Smooth muscle cell of the brain vasculature (primary cell): ENCODE results near the gene VARS2.
"Not testable (repeated sequence)": the region's sequence is repeated elsewhere in the genome, so short reads cannot be mapped to it uniquely, and the experiment has no call there.

ENCODE experiments used
- DNase-seq: peaks from one replicate; pipeline ENCODE4 v3.0.0-alpha.2; 2012; ENCODE audit warnings: low read depth, low spot score

Gene VARS2

DNA sequence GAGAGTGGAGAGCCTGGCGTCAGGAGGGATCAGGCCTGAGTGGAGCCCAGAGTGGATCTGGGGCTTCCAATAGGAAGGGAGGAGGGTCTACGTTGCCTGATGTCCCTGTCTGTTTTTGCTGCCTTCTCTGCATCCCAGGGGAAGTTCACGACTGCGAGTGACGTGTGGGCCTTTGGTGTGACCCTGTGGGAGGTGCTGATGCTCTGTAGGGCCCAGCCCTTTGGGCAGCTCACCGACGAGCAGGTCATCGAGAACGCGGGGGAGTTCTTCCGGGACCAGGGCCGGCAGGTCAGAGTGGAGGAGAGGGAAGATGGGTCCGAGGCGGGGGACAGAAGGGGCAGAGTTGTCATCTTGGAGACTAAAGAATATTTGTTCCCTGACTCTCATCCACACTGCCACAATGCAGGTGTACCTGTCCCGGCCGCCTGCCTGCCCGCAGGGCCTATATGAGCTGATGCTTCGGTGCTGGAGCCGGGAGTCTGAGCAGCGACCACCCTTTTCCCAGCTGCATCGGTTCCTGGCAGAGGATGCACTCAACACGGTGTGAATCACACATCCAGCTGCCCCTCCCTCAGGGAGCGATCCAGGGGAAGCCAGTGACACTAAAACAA is 15.2 kb upstream of the VARS2 start:
- DNase-seq: no peak

DNA sequence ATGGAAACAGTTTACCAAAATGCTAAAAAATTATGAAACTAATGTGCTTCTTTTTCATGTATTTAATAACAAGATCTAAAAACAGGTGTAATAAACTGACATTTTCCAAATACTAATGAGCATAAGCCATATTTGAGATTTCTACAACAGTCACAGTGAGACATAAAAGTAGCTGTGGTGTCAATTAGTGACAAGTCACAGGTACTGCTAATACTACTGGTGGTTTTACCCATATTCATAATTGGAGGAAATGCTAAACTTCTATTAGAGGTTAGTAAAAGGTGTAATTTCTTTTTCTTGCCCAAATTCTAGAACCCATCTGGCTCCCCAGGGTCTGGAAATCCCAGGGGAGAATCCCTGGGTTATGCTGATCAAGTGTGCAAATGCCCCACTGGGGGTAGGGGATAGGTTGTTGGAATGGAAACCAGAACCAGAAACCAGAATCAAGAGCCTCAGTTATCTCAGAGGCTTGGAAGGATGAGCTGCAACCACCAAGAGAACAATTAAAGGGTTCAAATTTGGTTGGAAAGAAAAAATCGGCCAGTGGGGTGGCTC is 13.1 kb upstream of the VARS2 start:
- DNase-seq: no peak

DNA sequence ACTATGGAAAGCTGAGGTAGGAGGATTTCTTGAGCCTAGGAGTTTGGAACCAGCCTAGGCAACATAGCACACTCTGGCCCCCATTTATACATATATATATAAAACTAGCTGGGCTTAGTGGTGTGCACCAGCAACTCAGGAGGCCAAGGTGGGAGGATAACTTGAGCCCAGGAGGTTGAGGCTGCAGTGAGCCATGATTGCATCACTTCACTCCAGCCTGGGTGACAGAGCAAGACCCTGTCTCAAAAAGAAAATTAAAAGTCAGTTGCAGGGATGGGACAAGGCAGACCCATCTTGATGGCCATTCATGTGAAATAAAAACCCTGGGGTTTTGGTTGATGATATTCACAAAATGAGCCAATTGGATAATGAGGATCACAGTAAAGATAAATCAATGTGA is 12.6 kb upstream of the VARS2 start:
- DNase-seq: no peak

DNA sequence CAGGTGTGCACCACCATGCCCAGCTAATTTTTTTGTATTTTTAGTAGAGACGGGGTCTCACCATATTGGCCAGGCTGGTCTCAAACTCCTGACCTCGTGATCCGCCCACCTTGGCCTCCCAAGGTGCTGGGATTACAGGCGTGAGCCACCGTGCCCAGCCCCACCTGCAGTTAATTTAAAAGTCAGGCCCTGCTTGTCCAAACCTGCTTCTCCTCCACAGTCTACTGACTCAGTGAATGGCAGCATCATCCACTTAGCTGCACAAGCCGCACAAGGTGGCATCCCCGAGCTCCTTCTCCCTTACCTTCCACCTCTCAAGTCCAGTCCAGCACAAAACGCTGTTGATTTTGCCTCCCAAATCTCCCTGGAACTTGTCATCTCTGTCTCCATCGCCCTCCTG is 11.8 kb upstream of the VARS2 start:
- not testable (repeated sequence) for DNase-seq

DNA sequence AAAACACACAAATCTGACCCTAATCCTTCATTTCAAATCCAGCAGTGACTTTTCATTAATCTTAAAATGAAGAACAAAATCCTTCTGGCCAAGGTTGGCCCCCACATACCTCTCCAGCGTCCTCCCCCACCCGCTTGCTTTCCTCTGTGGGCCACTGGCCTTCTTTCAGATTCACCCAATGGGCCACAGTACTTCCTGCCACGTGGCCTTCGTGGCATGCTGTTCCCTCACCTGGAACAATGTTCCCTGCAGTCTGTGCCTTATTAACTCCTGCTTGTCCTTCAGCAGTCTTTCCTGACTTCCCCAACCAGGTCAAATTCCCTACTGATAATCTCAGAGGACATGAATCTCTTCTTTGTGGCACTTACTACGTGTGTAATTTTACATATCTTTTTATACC is 11.3 kb upstream of the VARS2 start:
- DNase-seq: no peak

DNA sequence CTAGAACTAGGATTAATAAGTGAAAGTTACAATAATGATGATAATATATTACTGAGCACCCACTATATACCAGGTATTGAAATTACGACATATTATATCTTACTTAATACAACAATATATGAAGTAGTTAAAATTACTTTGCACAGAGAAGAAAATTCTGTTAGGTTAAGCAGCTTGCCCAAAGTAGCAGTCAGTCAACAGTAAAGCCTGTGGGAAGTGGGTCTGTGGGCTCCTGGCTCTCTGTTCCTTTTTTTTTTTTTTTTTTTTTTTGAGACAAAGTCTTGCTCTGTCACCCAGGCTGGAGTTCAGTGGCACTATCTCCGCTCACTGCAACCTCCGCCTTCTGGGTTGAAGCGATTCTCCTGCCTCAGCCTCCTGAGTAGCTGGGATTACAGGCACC is 10.8 kb upstream of the VARS2 start:
- DNase-seq: no peak

DNA sequence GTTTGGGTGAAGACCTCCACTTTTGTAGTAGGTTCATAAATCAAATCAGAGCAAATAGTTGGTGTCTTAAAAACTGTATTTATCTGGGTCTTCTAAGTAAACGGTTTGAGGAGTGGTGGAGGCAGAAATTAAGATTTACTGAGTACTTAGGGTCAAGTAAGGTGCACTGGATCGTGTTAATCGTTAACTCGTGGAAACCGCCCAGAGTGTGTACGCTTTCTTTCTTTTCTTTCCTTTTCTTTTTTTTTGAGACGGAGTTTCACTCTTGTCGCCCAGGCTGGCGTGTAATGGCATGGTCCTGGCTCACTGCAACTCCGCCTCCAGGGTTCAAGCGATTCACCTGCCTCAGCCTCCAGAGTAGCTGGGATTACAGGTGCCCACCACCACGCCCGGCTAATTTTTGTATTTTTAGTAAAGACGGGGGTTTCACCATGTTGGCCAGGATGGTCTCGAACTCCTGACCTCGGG is 6.7 kb upstream of the VARS2 start:
- not testable (repeated sequence) for DNase-seq

DNA sequence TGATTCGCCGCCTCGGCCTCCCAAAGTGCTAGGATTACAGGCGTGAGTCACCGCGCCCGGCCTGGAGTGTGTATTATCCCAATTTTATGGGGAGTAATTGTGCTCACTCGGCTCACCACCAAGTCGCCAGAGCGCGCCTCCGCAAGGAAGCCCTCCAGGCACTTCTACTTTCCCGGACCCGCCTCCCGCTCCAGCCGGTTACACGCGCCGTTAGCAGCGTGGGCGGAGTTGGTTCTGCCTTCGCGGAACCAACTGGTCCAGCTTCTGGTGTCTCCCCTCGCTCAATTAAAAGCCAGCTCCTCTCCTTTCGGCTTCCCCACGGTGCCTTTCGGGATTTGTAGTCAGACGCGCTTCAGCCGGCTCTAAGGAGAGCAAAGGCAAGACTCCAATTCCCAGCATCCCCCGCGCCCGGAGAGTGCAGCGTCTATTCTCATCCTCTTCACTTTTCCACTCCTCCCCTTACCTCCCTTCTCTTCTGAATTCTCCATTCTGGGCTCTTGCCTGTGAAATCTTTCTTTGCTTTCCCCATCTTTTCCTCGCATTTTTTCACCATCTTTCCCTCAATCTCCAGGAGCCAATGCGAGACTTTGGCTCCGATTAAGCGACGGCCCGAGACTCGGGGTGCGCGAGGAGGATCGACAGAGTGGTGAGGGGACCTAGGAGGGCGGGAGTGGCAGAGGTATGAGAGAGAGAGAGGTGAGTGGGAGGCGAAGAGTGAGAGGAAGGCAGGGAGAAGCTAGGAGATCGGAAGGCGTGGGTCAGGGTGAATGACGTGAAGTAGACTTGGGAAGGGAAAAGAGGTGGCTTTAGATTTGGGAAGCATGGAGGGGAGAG is 6.1 kb upstream of the VARS2 start, which contains the start of gene GTF2H4:
GTF2H4 (plus strand) TSS at position 450 of the 834 bp plus-strand sequence.
- peak; percentile 98 for DNase-seq

DNA sequence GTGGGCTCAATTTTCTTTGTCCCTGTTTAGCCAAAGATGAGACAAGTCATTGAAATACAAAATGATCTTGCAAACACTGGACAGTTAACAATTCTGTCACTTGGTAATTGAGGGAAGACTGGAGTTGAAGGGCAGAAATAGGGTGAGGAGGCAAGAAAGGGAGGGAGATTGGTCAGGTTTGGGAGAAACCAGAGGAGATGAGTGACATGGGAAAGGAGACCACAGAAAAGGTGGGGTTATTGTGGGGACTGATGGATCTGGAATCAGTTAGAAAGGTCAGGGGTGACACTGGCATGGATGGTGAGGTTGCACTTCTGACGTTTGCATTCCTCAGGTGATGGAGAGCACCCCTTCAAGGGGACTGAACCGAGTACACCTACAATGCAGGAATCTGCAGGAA is 5.3 kb upstream of the VARS2 start:
- DNase-seq: no peak

DNA sequence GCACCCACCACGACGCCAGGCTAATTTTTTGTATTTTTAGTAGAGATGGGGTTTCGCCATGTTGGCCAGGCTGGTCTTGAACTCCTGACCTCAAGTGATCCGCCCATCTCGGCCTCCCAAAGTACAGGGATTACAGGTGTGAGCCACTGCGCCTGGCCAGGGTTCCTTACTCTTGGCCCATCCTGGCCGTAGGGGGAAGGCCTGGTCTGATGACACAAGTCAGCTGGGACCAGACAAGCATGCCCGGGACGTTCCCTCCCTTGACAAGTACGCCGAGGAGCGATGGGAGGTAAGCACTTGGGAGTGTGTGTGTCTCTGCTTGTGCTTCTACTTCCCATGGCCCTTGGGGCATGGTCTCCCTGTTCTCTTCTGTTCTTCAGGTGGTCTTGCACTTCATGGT is 3.6 kb upstream of the VARS2 start:
- not testable (repeated sequence) for DNase-seq

DNA sequence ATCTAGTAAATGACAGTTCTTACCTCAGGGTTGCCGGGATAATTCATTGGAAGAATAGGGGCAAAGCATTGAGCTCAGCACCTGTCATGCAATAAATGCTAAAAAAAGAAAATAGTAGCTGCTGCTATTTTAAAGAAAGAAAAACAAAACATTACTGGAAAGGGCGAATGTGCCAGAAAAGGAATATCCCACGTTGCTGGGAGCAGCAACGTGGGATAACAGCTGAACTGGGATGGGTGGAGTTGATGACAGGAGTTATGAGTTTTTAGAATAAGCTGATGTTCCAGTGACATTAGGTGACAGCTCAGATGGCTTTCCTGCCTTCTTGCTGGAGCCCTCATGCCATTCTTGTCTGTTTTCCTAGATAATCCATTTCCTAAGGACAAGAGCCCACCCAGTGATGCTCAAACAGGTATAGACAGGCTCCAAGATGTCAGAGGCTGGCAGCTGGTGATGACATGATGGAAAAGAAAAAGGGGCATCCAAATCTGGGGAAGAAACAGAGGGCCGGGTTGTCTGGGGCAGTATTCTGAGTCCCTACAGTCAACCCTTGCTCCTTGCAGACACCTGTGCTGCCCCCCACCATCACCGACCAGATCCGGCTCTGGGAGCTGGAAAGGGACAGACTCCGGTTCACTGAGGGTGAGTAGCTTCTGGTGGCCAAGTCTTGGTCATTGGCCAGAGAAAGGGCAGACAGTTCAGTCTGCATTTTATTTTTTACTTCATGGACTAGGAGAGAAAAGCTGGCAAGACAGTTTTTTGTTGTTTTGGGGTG is 1.1 kb upstream of the VARS2 start:
- no peak for DNase-seq

DNA sequence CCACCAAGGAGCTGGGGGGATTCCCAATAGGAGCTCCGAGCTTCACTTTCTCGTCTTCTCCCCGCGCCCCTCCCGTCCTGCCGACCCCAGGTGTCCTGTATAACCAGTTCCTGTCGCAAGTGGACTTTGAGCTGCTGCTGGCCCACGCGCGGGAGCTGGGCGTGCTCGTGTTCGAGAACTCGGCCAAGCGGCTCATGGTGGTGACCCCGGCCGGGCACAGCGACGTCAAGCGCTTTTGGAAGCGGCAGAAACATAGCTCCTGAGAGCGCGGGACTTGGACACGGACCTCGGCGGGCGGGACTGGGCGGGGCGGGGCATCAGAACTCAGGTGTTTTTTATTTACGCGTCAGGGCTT is 340 bp upstream of the VARS2 start:
- peak; percentile 28 for DNase-seq

DNA sequence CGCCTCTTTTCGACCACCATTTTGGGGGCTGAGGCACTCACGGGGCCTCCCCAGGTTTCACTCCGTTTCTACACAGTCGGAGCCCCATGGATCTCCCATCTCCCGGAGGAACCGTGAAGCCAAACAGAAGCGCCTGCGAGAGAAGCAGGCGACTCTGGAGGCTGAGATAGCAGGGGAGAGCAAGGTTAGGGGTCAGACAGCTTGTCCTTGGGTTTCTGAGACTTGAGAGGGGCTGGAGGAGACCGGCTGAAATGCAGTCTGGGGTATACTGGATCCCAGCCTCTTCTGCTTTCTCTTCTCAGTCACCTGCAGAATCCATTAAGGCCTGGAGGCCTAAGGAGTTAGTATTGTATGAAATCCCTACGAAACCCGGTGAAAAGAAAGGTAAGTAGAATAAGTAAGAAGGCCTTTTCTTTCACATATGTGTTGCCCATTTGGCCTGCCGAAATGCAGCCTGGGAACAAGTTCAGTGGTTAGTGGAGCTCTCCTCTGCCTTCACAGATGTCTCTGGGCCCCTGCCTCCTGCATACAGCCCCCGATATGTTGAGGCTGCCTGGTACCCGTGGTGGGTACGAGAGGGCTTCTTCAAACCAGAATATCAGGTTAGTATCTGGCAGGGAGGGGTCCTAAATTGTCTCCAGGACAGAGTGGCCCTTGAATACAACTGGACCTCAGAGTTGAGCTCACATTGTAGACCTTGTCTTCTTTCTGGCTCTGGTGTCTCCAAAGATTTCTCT is 984 bp downstream of the VARS2 start:
- no peak for DNase-seq

DNA sequence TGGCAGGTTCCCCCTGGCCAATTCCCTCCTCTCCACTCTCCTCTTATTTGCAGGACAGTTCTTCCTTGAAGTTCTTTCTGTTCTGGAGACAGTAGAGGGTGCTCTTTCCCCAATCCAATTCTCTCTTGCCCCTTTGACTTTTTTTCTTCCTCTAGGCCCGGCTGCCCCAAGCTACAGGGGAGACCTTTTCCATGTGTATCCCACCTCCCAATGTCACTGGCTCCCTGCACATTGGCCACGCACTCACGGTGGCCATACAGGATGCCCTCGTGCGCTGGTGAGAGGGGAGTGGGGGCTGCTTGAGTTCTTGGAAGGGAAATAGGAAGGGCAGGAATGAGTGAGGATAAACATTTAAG is 1.5 kb downstream of the VARS2 start:
- peak; percentile 32 for DNase-seq

DNA sequence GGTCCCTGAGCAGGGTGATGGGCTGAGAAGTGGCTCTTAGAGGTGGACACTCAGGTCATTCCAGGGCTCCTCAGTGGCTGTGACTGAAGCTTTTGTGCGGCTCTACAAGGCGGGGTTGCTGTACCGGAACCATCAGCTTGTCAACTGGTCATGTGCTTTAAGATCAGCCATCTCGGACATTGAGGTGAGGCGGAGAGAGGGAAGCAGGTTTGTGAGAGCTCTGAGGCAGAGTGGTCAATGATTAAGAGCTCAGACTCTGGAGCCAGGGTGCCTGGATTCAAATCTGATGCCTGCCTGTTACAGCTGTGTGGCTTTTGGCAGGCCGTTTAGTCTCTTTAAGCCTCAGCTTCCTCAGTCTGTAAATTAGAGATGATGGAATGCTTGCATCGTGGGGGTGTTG is 3.0 kb downstream of the VARS2 start:
- no peak for DNase-seq

DNA sequence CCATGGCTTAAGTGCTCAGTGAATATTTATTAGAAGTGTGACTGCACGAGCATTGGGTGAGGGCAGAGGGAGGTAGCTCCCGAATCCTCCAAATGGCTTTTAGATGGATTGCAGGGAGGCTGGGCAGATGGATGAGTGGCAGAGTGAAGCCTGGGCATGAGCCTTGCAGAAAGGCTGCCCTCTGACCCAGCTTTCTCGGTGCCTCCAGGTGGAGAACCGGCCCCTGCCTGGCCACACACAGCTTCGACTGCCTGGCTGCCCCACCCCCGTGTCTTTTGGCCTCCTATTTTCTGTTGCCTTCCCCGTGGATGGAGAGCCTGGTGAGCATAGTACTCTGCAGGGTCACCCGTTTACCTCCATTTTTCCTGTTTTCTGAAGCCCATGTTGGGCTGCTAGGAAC is 3.4 kb downstream of the VARS2 start:
- DNase-seq: no peak

DNA sequence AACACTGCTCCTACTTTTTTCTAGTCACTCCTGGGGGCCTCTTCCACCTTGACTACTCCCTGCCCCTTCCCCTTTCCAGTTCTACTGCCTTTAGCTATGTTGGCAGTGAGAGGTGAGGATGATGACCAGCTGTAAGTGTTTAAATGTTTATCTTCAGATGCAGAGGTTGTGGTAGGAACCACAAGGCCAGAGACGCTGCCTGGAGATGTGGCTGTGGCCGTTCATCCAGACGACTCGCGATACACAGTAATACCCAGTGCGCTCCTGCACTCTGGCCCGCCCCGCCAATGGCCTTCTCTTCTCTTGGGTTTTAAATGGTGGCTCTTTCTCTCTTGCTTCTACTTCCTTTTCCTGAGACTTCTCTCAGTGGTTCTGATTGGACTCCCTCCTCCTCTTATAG is 4.6 kb downstream of the VARS2 start:
- no peak for DNase-seq

DNA sequence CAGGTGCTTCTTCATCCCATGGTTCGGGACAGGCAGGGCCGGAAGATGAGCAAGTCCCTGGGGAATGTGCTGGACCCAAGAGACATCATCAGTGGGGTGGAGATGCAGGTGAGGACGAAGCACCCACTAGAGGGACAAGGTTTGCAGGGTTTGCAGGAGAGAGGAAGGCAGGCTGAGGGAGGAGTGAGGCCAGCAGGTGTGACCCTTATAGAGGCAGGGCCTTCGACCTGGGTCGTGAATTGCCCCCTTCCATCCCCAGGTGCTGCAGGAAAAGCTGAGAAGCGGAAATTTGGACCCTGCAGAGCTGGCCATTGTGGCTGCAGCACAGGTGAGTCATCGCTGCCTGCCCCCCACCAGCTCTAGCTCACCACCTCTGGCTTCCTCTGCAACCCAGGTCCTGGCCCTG is 8.4 kb downstream of the VARS2 start:
- no peak for DNase-seq

DNA sequence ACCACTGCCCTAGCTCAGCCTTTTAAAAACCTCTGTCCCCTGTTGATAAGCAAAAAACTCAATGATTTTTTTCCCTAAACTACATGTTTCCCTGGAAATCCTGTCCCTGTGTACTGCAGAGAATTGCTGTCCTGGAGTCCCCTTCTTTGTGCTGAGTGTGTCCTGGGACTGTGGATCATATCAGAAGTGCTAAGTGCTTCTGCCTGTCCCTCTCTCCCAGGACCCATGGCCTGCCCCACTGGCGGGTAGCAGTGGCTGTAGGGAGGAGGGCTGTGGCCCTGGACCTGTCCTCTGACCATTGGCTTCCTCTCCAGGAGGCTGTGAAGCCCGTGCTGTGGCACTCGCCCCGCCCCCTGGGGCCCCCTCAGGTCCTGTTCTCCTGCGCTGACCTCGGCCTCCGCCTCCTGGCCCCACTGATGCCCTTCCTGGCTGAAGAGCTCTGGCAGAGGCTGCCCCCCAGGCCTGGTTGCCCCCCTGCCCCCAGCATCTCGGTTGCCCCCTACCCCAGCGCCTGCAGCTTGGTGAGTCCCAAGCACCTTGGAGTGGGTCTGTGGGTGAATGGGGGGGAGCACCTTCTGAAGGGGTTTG is 10.1 kb downstream of the VARS2 start:
- DNase-seq: not testable (repeated sequence)

DNA sequence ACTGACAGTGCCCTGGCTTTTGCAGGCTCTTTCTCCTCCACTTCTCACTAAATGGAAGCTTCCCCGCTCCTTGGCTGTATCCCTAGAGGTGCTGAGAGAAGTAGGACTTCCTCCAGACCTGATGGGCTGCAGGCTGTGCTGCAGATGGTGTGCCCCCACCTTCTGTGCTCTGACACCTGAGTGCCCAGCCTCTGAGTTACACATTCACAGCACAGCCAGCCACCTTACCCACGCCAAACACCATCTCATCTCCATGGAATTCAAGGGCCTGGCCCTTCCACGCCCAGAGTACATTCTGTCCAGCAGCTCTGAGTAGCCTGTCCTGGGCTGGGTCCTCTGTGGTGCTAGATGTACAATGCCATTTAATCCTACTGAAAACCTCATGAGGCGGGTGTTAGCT is 12.6 kb downstream of the VARS2 start:
- DNase-seq: no peak

DNA sequence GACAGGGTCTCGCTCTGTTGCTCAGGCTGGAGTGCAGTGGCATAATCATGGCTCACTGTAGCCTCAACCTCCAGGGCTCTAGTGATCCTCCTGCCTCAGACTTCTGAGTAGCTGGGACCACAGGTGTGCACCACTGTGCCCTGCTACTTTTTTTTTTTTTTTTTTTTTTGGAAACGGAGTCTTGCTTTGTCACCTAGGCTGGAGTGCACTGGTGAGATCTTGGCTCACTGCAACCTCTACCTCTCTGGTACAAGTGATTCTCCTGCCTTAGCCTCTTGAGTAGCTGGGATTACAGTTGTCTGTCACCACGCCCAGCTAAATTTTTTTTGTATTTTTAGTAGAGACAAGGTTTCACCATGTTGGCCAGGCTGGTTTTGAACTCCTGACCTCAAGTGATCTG is 13.0 kb downstream of the VARS2 start:
- not testable (repeated sequence) for DNase-seq
